ENCODE data around the gene REEP3.
"Not testable (repeated sequence)": the region's sequence is repeated elsewhere in the genome, so short reads cannot be mapped to it uniquely, and the experiment has no call there.

The REEP3 gene

GRCh38 chr10:63630085-63630930 is 109.1 kb downstream of the REEP3 start:
- peak; percentile 97 for DNase-seq (ENCODE audit: low read depth, low spot score)

- no peak for DNase-seq (ENCODE audit: low read depth, low spot score)
Measured at GRCh38 chr10:63630931-63631680, 109.9 kb downstream of the REEP3 start.

- no peak for DNase-seq (ENCODE audit: low read depth, low spot score)
Measured at GRCh38 chr10:63631991-63632390, 110.8 kb downstream of the REEP3 start.

- DNase-seq (ENCODE audit: low read depth, low spot score), result peak; percentile 44
Measured at GRCh38 chr10:63633677-63634487, 112.7 kb downstream of the REEP3 start.

GRCh38 chr10:63634488-63635065 is 113.4 kb downstream of the REEP3 start:
- DNase-seq (ENCODE audit: low read depth, low spot score), result no peak

- DNase-seq (ENCODE audit: low read depth, low spot score), result no peak
Measured at GRCh38 chr10:63636812-63637211, 115.6 kb downstream of the REEP3 start.

- no peak for DNase-seq (ENCODE audit: low read depth, low spot score)
Measured at GRCh38 chr10:63637901-63638327, 116.7 kb downstream of the REEP3 start.

GRCh38 chr10:63641366-63641765 is 120.2 kb downstream of the REEP3 start:
- DNase-seq (ENCODE audit: low read depth, low spot score), result no peak

- no peak for DNase-seq (ENCODE audit: low read depth, low spot score)
Measured at GRCh38 chr10:63641799-63642198, 120.6 kb downstream of the REEP3 start.

- no peak for DNase-seq (ENCODE audit: low read depth, low spot score)
Measured at GRCh38 chr10:63642808-63643207, 121.6 kb downstream of the REEP3 start.

GRCh38 chr10:63644418-63645142 is 123.4 kb downstream of the REEP3 start:
- no peak for DNase-seq (ENCODE audit: low read depth, low spot score)

GRCh38 chr10:63645195-63645594 is 124.0 kb downstream of the REEP3 start:
- no peak for DNase-seq (ENCODE audit: low read depth, low spot score)

GRCh38 chr10:63646491-63646890 is 125.3 kb downstream of the REEP3 start:
- DNase-seq (ENCODE audit: low read depth, low spot score), result no peak

GRCh38 chr10:63651864-63652263 is 130.7 kb downstream of the REEP3 start:
- DNase-seq (ENCODE audit: low read depth, low spot score), result no peak

- no peak for DNase-seq (ENCODE audit: low read depth, low spot score)
Measured at GRCh38 chr10:63653747-63654146, 132.5 kb downstream of the REEP3 start.

- DNase-seq (ENCODE audit: low read depth, low spot score), result no peak
Measured at GRCh38 chr10:63657761-63658160, 136.6 kb downstream of the REEP3 start.

- not testable (repeated sequence) for DNase-seq (ENCODE audit: low read depth, low spot score)
Measured at GRCh38 chr10:63660941-63661340, 139.7 kb downstream of the REEP3 start.

GRCh38 chr10:63661347-63661746 is 140.1 kb downstream of the REEP3 start:
- DNase-seq (ENCODE audit: low read depth, low spot score), result no peak

GRCh38 chr10:63664341-63664885 is 143.2 kb downstream of the REEP3 start:
- no peak for DNase-seq (ENCODE audit: low read depth, low spot score)

GRCh38 chr10:63665006-63665580 is 143.9 kb downstream of the REEP3 start:
- DNase-seq (ENCODE audit: low read depth, low spot score), result peak; percentile 21
